ENCODE data around the gene CACNA1I. TPM values are rescaled to one million over a fixed set of nuclear protein-coding genes. Genes with fewer than 3 reads are reported as not detected.

Gene CACNA1I
- total and polyA plus RNA-seq, 2 of the 8 experiments (the other 6 are each of a cell fraction or from before 2014, with no cell fraction given) = 0.77 to 1.2 TPM

GRCh38 chr22:39663751-39664150 lies 93.2 kb downstream of the CACNA1I start (continued):
- TF ChIP-seq RXRA (IDR thresholded peaks at IDR 0.05; ENCODE audit: insufficient read depth, low read depth, low read length) (no peak), ATF3 (IDR thresholded peaks at IDR 0.05; ENCODE audit: insufficient read depth, low read depth, low read length) (no peak), RAD21 (IDR thresholded peaks at IDR 0.05 in 1 of 2, conservative IDR thresholded peaks at IDR 0.05 in 1 of 2; ENCODE audit: low read depth in 2 of 2, low read length in 2 of 2) (no peak), YY1 (IDR thresholded peaks at IDR 0.05; ENCODE audit: low read depth, low read length) (no peak), SP2 (IDR thresholded peaks at IDR 0.05; ENCODE audit: low read length) (no peak)
